HG02852 (cell line): ENCODE results near the gene CPNE2.
"Not testable (repeated sequence)": the region's sequence is repeated elsewhere in the genome, so short reads cannot be mapped to it uniquely, and the experiment has no call there.

Experiments used
- ATAC-seq: cut with Tn5 transposase; IDR thresholded peaks from one replicate; pipeline ENCODE4 v1.9.1; 2021; ENCODE audit warnings: mild to moderate bottlenecking, moderate library complexity; ENCODE audit not compliant: unreplicated experiment

Gene CPNE2

DNA sequence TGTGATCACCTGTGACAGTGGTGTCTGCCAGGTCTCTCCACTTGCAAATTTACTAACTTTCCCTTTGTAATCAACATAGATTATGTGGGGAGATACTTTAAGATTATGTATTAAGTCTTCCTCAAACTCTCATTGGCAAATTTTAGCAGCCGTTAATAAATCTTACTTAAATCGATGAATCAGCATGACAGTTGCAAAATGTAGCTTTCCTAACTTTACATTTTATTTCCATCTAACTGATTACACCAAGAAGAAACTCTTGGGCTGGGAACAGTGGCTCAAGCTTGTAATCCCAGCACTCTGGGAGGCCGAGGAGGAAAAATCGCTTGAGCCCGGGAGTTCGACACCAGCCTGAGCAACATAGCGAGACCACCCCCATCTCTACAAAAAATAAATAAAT lies 23.3 kb upstream of the CPNE2 start:
- no peak for ATAC-seq

DNA sequence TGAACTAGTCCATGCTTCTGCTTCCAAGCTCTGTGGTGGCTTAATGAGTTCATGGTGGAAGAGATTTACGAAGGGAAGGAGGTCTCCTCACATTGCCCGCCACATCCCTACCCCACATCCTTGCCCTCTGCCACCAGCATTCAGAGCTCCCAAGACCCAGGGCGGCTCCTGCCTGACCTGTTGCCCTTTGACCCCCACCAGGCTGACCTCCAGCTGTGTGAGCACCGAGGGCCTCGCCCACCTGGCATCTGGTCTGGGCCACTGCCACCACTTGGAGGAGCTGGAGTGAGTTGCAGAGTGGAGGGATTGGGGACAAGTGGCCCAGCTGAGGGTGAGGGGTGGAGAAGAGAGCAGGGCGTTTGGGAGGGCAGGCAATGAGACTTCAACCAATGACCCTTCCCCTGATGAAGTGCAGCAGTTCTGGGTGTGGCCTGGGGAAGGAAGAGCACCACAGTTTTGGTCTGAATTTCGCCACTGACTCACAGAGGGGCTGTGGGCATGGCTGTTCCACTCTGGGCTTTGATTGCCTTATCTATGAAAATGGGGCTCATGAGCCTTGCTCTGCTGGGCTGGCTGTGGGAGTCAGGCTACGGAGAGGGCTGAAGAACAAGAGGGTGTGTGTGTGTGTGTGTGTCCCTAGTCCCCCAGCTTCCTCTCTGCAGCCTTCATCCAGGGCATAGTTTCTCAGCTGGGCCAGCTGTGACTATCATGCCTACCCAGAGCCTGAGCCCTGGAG lies 22.6 kb upstream of the CPNE2 start:
- no peak for ATAC-seq

DNA sequence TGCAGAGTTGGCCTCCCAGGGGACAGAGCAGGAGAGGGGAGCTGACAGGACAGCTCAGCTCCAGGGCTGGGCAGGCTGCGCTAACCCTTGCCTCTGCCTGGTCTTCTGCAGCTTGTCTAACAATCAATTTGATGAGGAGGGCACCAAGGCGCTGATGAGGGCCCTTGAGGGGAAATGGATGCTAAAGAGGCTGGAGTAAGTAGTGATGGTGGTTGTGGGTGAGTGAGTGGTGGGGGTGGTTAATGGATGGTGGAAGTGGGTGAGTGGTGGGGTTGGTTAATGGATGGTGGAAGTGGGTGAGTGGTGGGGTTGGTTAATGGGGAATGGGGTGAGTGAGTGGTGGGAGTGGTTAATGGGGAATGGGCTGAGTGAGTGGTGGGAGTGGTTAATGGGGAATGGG lies 22.0 kb upstream of the CPNE2 start:
- ATAC-seq, result no peak

- not testable (repeated sequence) for ATAC-seq
These were observed 21.2 kb upstream of the CPNE2 start for GRCh38 chr16:57071081-57071732.

DNA sequence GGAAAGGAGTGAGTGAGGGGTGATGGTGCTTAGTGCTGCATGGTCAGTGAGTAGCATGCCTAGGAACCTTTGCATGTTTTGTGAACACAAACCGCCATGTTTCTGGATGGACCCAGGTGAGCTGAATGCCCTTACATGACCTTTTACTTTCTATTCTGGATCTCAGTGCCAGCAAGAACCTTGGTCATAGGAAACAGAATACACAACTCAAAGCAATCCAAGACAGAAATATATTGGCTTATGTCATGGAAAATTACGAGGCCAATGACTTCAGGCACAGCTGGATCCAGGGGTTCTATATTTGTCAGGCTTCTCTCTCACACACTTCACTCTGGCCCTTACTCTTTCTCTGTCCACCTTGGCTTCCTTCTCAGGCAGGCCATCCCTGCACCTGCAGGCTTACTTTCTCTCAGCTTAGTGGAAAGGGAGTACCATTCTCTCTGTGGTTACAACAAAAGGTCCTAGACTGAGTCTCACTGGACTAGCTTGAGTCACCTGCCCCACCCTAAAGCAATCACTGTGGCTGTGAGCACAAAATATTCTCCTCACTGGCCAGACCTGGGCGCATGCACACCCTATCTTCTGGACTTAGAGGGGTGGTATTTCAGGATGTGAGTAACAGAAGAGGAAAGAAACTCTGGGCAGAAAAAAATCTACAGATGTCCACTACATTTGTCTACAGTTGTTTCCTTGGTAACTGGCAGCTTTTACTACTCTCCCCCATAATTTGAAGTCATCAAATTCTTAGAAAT lies 20.4 kb upstream of the CPNE2 start:
- ATAC-seq, result no peak

DNA sequence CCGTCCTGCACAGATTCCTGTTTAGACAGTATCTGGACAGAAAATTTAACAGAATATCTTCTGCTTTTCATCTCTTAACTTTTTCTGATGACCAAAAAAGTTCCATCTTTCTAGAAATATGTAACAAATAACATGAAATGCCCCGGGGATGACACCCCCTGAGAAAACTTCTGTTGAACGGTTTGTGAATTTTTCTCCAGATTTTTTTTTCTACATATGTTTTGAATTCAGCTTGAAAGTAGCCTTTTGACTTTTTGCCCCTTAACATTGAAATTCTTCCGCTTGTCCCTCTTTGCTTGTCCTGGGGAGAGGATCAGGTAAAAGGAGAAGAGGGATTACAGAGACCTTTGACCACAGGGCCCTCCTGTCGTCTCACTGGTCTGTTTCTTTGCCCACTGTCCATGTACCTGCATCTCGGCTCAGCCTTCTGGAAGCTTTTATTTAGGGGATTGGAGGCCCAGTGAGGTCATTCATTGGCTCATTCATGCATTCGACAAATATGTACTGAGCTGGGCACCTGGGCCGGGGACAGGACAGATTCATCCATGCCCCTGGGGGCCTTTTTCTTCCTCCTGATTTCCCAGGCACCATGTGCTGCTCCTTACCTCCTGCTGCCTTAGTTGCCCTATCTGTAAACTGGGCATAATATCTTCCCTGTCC lies 19.6 kb upstream of the CPNE2 start:
- ATAC-seq, result no peak

GRCh38 chr16:57077714-57078113 lies 14.7 kb upstream of the CPNE2 start:
- no peak for ATAC-seq

DNA sequence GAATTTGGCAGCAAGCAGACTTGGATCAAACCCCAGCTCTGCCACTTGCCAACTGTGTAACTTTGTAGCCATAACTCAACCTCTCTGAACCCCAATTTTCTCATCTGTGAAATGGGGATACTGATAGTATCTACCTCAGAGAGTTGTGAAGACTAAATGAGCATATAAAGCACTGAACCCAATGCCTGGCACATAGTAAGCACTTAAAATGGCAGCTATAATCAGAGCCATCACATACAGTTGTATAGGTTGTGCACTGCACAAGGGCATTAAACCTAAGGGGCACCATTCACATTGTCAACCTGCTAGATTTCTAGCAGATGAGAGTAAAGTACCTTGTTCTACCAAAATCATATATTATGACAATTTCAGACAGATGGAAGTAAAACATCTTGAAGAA lies 10.6 kb upstream of the CPNE2 start:
- no peak for ATAC-seq

DNA sequence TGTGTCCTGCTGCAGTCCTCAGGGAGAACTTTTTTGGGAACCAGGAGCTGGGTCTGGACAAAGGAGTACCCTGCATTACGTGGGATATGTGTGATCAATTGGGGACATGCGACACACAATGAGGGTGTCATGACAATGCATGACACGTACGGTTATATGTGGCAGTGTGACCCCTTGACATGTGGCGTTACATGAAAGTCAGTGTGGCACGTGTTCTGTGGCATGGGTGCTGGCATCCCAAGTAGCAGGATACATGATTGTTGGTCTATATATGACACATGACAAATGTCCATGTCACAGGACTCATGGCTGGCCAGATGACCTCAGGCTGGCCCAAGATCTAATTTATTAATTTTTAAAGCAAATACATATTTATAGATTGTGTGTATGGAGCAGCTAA lies 9.7 kb upstream of the CPNE2 start:
- no peak for ATAC-seq

DNA sequence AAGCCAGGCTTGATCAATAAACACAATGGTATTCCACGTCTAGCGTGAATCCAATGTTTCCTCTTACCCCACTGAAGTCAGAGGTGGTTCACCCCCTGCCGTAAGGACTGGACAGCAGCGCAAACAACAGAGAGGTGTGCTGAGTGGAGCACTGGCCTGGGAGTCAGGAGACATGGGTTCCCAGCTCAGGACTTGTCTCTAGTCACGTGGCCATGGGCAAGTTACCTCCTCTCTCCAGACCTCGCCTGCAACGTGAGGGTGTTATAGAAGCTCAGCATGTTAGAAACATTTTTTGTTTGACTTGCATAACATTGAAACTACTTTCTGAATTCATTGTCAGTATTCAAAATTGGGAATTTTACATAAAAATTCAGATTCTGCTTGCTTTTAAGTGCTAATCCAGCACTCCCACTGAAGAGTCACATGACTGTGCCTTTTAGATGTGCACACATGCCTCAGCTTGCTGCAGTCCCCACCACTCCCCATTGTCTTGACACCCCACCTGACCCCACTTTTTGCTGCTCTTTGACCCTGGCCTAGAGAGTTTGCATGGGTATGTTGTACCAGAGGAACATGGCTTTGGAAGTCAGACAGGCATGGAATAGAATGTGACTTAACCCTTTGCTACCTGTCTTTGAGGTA lies 8.8 kb upstream of the CPNE2 start:
- ATAC-seq, result no peak

GRCh38 chr16:57084257-57084770 lies 8.1 kb upstream of the CPNE2 start:
- ATAC-seq, result no peak

DNA sequence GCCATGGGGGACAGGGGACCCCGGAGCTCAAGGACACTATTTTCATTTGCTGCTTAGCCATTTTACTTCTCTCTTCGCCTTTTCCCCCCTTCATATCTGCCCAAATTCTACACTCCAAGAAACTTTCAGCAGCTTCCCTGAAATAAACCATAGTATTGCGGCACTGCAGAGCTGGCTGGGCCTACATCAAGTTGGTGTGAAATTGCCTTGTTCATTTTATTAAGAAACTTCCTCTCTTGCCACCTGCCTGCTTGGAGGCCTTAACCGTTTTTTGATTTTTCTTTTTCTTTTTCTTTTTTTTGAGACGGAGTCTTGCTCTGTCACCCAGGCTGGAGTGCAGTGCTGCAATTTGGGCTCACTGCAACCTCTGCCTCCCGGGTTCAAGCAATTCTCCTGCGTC lies 7.4 kb upstream of the CPNE2 start:
- no peak for ATAC-seq

DNA sequence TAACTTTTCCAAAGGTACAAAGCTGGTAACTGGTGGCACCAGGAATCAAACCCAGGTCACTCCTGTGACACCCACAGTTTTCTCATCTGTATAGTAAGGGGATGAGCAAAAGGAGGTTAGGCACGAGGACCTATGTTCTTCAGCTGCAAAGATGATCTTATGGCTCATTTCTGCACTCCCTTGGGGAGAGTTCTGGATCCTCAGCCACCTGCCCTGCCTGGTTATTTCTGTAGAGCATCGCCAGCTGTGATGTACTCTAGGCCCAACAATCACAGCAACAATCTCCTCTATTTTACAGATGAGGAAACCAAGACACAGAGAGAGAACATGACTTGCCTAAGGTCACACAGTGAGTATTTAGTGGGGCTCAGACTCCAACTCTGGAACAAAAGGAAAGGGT lies 5.4 kb upstream of the CPNE2 start:
- no peak for ATAC-seq

GRCh38 chr16:57089406-57089805 lies 3.0 kb upstream of the CPNE2 start:
- ATAC-seq, result no peak

GRCh38 chr16:57091200-57091974 lies 996 bp upstream of the CPNE2 start:
- ATAC-seq, result no peak

DNA sequence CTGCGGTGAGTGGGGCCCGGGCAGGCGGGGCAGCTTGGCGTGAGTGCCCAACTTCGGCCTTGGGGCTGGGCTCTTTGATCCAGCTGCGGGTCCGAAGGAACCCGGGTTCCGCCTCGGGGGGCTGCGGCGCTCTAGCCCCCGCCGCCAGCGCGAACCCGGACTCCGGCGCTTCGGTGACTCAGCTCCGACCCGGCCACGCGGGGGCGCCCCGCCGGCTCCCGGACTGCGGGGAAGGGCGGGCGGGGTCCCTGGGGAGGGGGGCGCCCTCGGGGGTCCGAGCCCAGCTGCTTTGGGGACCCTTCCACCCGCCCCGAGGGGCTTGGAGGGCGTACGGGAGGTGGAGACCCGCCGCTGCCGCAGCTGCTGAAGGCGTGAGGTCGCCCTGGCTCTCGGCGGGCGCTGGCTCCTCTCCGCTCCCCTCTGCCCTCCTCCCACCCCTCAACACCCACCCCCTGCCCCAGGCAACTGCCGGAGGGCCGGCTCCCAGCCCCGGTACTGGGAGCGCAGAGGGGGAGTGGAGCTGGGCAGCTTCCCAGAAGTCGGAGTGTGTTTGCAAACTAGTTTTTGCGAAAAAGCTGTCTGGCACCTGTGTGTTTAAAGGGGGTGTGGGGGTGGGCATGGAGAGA lies 516 bp downstream of the CPNE2 start:
- ATAC-seq, result peak; percentile 55

- no peak for ATAC-seq
These were observed 1.5 kb downstream of the CPNE2 start for GRCh38 chr16:57093666-57094564.

DNA sequence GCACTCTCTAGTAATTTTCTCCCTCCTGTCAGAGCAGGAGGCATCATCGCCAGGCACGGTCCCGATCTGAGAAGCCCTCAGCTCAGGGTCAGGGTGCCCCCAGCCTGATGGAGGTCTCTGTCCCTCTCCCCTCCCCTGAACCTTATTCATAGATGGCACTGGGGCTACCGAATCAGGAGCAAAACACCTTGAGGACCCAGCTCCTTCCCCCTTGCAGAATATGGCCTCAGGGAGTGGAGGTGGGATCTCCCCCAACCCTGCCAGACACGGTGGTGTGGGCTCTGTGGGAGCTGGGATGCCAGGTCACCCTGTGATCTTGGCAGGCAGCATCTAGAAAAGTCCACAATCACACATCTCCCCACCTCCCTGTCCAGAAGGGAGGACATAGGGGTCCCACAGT lies 2.5 kb downstream of the CPNE2 start:
- no peak for ATAC-seq

- ATAC-seq, result no peak
These were observed 3.8 kb downstream of the CPNE2 start for GRCh38 chr16:57096192-57096591.
